ENCODE data around the gene TCL1B.

Gene TCL1B

GRCh38 chr14:95667249-95667693, 19.0 kb upstream of the TCL1B start:
- DNase-seq, result peak; percentile 95

GRCh38 chr14:95668235-95668772, 17.9 kb upstream of the TCL1B start:
- peak; percentile 48 for DNase-seq

- no peak for DNase-seq
Observed at GRCh38 chr14:95674613-95675012, 11.6 kb upstream of the TCL1B start.

DNA sequence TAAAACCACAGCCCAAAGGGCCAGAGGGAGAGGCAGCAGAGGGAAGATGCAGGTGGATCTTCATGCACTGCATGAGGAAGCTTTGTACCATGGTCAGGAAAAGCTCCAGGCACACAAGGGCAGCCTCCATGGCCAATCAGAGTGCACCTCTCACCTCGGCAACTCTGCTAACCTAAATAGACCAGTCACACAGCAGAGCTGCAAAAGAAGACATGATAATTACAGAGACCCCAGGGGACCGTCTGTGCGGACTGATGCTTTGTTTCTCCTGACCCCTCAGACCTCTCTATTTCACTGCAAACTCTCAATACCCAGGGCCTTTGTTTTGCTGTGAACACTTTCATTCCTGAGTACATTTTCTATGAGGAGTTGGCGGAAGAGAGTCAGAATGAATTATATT, 10.7 kb upstream of the TCL1B start:
- no peak for DNase-seq

- no peak for DNase-seq
Observed at GRCh38 chr14:95677179-95677835, 8.9 kb upstream of the TCL1B start.

GRCh38 chr14:95679148-95679815, 6.9 kb upstream of the TCL1B start:
- DNase-seq, result peak; percentile 33

- peak; percentile 79 for DNase-seq
Observed at GRCh38 chr14:95679998-95680735, 6.1 kb upstream of the TCL1B start.

- no peak for DNase-seq
Observed at GRCh38 chr14:95681153-95681552, 5.1 kb upstream of the TCL1B start.

DNA sequence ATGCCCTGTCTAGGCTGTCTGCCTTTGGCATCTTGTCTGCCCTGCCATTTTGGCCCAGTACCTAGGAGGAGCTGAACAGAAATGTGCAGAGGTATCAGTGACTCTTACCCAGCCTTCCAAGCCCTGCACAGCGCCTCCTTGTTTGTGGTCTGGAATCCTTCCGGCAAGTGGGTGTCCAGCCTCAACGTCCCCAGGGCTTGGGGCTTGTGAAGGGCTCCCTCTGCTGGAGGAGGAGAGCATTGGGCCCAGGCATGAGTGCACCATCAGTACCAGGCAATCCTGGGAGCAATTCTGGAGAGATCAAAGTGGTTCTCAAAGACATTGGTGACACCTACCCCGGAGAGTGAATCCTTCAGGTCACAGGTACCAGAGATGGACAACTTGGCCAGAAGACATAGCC, 2.4 kb upstream of the TCL1B start:
- DNase-seq, result peak; percentile 52

DNA sequence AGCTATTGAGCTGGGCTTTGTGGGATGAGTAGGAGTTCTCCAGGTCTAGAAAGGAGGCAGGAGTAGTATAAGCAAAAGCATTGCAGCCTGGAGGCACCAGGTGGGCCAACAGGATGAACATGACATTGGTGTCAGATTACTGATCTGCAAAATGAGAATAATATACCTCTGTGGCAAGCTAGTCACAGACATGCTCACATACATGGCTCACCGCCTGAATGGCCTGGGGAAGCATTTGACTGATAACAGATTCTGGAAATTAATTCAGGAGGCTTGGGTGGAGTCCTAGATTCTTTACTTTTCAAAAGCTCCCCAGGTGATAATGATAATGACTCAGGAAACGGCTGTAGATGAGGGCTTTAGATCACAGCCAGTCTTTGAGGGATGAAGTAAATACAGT, 709 bp downstream of the TCL1B start:
- DNase-seq, result no peak

GRCh38 chr14:95689441-95689840, 3.2 kb downstream of the TCL1B start:
- no peak for DNase-seq

DNA sequence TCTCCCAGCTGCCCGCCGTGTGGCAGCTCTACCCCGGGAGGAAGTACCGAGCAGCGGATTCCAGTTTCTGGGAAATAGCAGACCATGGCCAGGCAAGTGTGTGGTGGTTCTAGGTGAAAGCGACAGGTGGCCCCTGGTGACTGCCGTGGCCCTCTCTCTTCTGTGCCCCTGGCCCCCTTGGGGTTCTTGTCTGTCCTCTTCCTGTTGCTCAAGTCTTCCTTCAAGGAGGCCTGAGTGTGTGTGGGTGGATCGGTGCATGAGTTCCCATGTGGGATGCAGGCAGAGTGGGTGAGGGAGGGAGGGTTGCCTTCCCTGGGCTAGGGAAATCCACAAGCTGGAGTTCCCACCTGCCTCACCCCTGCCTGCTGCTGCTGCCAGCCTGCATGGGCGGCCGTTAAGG, 4.6 kb downstream of the TCL1B start:
- no peak for DNase-seq

DNA sequence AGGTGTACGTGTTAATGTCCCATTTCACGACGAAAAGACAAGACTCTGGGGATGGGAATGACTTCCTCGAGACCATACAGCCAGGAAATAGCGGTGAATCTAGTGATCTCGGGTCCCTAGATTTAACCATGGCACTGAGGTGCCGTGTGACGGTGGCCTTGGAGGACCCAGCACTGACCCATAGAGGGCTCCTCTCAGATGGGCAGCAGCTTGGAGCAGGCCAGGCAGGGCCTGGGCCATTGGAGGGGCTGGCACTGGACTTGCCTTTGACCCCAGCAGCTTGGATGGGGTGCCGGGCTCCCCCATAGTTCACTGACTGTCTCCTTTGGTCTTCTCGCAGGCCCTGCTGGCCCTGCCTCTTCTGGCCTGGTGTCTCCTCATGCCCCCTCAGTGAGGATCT, 5.4 kb downstream of the TCL1B start:
- no peak for DNase-seq

GRCh38 chr14:95692109-95692508, 5.9 kb downstream of the TCL1B start:
- DNase-seq, result no peak

DNA sequence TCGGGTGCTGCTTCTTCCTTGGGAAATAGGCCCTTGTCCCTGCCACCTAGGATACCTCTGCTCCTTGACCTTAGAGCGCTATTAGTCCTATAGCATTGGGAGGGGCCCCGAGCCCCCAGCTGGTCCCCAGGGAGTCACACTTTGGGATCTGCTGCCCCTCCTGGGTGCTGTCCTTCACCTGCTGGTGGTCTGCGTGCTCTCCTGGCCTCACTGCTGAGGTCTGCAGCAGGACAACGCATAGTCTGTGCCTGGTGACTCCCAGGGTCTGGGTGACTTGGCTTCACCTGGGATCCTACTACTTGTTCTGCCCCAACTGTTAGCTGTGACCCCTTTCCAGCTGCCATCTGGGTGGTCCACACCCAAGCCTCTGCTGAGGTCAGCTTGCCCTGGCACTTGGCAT, 8.8 kb downstream of the TCL1B start:
- no peak for DNase-seq

GRCh38 chr14:95695913-95696312, 9.7 kb downstream of the TCL1B start:
- DNase-seq, result no peak

DNA sequence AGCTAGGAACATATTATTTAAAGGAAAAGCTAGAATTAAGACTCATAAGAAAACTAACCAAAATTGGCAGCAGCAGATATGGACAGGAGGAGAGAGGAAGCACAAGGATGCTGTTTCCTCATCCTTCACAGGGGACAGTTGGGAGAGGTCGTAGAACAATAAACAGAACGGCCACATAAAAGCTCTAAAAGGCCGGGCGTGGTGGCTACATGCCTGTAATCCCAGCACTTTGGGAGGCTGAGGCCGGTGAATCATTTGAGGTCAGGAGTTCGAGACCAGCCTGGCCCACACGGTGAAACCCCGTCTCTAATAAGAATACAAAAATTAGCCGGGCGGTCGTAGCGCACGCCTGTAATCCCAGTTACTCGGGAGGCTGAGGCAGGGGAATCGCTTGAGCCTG, 10.5 kb downstream of the TCL1B start:
- DNase-seq, result no peak

DNA sequence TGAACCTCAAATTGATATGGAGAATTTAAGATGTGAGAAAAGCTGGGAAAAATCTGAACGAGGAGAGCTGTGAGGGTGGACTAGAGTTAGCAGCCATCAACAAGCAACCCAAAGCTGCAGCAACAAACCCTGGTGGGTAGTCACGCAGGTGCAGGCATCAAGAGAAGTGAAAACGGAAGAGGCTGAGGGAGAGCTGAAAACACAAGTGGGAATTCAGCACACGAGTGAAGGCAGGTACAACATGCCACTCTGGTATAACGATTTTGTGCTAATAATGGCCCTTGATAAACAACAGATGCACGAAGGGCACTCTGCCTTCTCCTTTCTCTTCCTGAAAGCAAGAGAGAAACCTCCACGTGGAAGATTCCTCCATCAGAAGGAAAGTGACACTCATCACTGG, 11.5 kb downstream of the TCL1B start:
- no peak for DNase-seq

- no peak for DNase-seq
Observed at GRCh38 chr14:95698287-95698686, 12.1 kb downstream of the TCL1B start.

GRCh38 chr14:95699412-95699811, 13.2 kb downstream of the TCL1B start:
- no peak for DNase-seq

DNA sequence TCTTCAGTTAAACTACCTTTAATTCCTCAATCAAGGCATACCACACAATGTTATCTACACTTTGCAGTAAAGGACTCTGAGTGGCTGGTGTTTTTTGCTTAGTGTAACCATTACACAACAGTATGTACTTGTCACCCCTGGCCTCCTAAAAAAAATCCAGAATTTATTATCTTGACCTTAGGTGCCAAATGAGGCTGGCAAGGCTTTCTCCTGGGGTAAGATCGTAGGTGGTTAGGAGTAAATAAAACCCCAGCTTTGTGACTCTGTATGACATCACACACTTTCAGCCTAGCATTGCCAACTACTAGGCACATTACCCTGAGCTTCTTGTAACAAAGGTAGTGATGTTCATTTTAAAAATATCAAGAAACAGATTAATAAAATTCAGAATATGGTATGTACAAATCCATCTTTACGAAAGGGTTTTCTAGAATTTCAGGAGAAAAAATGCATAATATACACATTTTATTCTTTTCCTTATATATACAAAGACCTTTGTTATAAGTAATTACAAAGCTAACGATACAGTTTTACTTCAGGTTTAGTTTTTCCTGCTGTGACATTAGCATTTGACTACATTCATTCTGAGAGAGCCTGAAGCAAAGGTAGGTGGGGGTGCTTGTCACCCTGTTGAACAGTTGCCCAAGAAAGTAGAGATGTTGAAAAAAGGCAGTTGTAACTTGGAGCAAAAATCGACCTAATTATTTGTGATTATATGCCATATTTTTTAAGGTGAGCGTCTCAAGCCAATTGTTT, 14.2 kb downstream of the TCL1B start:
- DNase-seq, result no peak

- no peak for DNase-seq
Observed at GRCh38 chr14:95701846-95702221, 15.6 kb downstream of the TCL1B start.

- DNase-seq, result no peak
Observed at GRCh38 chr14:95703341-95703740, 17.1 kb downstream of the TCL1B start.

All from DMS53 (cell line).